ENCODE data around the gene PNMT.

Gene PNMT

GRCh38 chr17:39701784-39702422 lies 33.6 kb downstream of the PNMT start:
- H3K4me3 ChIP-seq (ENCODE audit: low read length): no peak overlapping the region
- no peak for DNase-seq (ENCODE audit: low read depth)
- no peak for TF ChIP-seq CTCF (conservative IDR thresholded peaks at IDR 0.05; ENCODE audit: low read depth, low read length)

GRCh38 chr17:39702901-39703893 lies 34.9 kb downstream of the PNMT start:
- TF ChIP-seq CTCF (conservative IDR thresholded peaks at IDR 0.05; ENCODE audit: low read depth, low read length): no peak
- H3K4me3 ChIP-seq (ENCODE audit: low read length): no peak overlapping the region
- no peak for DNase-seq (ENCODE audit: low read depth)

- DNase-seq (ENCODE audit: low read depth): no peak
- H3K4me3 ChIP-seq (ENCODE audit: low read length): no peak overlapping the region
- TF ChIP-seq CTCF (conservative IDR thresholded peaks at IDR 0.05; ENCODE audit: low read depth, low read length): no peak
These were observed 35.7 kb downstream of the PNMT start for GRCh38 chr17:39703913-39704312.

- H3K4me3 ChIP-seq (ENCODE audit: low read length): no peak overlapping the region
- peak; percentile 25 for TF ChIP-seq CTCF (conservative IDR thresholded peaks at IDR 0.05; ENCODE audit: low read depth, low read length)
- DNase-seq (ENCODE audit: low read depth): no peak
These were observed 36.7 kb downstream of the PNMT start for GRCh38 chr17:39704821-39705551.

- DNase-seq (ENCODE audit: low read depth): no peak
- no peak overlapping the region for H3K4me3 ChIP-seq (ENCODE audit: low read length)
- no peak for TF ChIP-seq CTCF (conservative IDR thresholded peaks at IDR 0.05; ENCODE audit: low read depth, low read length)
These were observed 37.6 kb downstream of the PNMT start for GRCh38 chr17:39705786-39706348.

- no peak for DNase-seq (ENCODE audit: low read depth)
- TF ChIP-seq CTCF (conservative IDR thresholded peaks at IDR 0.05; ENCODE audit: low read depth, low read length): no peak
- H3K4me3 ChIP-seq (ENCODE audit: low read length): no peak overlapping the region
These were observed 38.1 kb downstream of the PNMT start for GRCh38 chr17:39706383-39706782.

All from retinal pigment epithelial cell (primary cell).